Suppressor macrophage (primary cell): ENCODE results near the gene PLXDC2.

ENCODE experiments used
- DNase-seq, 4 experiments: peaks; one replicate each; pipeline ENCODE4 v3.0.0-alpha.2; 2020 to 2022

PLXDC2 gene

DNA sequence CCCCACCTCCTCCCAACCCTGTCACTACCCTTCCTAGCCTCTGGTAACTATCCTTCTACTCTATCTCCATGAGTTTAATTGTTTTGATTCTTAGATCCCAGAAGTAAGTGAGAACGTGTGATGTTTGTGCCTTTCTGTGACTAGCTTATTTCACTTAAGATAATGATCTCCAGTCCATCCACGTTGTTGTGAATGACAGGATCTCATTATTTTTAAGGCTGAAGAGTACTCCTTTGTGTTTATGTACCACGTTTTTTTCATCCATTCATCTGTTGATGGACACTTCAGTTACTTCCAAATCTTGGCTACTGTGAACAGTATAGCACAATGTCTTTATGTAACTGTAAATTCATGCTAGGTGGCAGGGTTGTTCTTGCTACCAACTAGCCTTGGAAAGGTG is 461.6 kb downstream of the PLXDC2 start:
- DNase-seq, result no peak

GRCh38 chr10:20281579-20281978 is 465.3 kb downstream of the PLXDC2 start:
- DNase-seq, result no peak

DNA sequence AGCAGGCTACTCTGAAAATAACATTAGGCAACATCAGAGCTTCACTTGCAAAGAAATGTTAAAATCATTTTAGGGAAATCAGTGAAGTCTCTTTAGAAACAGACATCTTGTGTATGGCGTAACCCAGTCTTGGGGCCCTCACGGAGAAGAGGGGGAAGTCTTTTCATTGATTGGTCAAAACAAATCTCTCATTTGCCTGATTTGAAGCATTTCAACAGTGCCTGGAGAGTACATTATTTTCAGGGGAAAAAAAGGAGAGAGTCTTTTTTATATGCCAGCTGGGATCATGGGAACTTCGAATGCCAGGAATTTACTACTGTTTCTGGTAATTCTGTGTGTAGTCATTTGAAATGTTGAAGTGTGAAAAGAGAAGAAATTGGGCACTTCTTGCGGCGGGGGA is 471.4 kb downstream of the PLXDC2 start:
- peak in 2 of 4 experiments; percentile 9 to 11 for DNase-seq

- DNase-seq, result no peak
Observed at GRCh38 chr10:20288060-20288459, 471.8 kb downstream of the PLXDC2 start.

- no peak for DNase-seq
Observed at GRCh38 chr10:20289070-20289828, 473.0 kb downstream of the PLXDC2 start.

DNA sequence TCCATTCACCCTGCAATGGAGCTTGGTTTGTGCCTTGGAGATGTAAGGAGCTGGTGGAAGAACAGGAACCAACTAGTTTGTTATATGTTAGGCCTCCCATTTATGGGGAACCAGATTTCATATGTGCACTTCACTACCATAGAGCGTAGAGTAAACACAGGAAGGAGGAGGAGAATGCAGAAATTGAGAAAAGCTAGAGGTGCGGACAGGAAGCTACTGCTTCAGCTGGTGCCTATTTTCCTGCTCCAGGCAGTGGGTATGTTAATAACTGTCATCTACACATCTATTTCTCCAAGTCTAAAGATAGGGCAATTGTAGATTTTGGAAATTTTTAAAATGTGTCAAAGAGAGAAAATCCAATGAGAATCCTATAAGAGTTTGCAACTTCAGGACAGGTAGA is 482.2 kb downstream of the PLXDC2 start:
- no peak for DNase-seq

- no peak for DNase-seq
Observed at GRCh38 chr10:20299034-20299736, 483.0 kb downstream of the PLXDC2 start.

- DNase-seq, result no peak
Observed at GRCh38 chr10:20300735-20301134, 484.5 kb downstream of the PLXDC2 start.

- no peak for DNase-seq
Observed at GRCh38 chr10:20302033-20302432, 485.8 kb downstream of the PLXDC2 start.

DNA sequence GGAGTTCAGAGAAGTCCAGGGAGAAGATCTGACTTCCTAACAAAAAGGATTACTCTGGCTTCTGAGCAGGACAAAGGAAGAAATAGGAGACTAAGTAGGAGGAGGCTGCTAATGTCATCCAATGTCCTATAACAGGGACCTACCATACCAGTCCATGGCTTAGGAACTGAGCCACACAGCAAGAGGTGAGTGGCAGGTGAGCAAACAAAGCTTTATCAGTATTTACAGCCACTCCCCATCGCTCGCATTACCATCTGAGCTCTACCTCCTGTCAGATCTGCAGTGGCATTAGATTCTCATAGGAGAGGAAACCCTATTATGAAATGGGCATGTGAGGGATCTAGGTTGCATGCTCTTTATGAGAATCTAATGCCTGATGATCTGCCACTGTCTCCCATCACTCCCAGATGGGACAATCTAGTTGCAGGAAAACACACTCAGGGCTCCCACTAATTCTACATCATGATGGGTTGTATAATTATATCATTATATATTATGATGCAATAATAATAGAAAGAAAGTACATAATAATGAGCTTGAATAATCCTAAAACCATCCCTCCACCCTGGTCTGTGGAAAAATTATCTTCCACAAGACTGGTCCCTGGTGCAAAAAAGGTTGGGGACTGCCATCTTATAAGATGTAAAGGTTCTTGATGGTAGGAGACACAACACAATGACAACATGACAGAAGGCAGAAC is 487.4 kb downstream of the PLXDC2 start:
- DNase-seq, result no peak

GRCh38 chr10:20313665-20314064 is 497.4 kb downstream of the PLXDC2 start:
- no peak for DNase-seq

DNA sequence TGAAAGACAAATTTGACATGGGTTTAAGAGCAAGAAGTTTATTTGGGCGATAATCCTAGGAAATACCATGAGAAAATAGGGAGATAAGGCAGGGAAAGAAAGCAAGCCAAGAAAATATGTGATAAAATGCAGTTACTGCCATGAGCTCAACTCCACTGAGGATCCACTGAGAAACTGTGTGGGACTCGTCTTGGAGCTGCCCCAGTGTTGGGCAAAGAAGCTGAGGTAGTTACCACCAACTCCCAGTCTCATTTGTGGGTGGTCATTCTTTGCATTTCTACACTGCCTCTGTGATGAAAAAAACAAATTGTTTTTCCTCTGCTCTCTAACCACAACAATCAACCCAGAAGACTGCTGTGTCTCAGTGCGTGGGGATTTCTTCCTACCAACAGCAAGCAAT is 498.2 kb downstream of the PLXDC2 start:
- DNase-seq, result no peak

DNA sequence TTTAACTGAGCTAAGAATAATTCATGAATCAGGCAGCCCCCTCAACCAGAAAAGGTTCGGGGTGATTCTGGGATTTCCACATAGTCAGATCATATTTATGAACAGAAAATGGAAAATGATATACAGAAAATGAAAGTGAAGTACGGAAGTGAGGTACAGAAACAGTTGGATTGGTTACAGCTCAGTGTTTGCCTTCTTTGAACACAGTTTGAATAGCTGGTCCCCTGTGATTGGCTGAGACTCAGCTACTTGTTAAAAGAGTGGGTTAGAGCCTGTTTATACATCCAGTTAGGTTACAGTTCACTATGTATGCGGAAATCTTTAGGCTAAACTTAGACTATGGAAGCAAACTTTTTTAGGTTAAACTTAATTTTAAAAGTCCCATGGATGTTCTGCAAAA is 511.7 kb downstream of the PLXDC2 start:
- DNase-seq, result no peak

GRCh38 chr10:20330246-20330645 is 514.0 kb downstream of the PLXDC2 start:
- DNase-seq, result no peak

- no peak for DNase-seq
Observed at GRCh38 chr10:20334559-20334958, 518.3 kb downstream of the PLXDC2 start.
